ENCODE data around the gene ARHGAP25.
A peak's percentile ranks its signal among the peaks of the same experiment; 100 is the strongest.

Gene ARHGAP25

DNA sequence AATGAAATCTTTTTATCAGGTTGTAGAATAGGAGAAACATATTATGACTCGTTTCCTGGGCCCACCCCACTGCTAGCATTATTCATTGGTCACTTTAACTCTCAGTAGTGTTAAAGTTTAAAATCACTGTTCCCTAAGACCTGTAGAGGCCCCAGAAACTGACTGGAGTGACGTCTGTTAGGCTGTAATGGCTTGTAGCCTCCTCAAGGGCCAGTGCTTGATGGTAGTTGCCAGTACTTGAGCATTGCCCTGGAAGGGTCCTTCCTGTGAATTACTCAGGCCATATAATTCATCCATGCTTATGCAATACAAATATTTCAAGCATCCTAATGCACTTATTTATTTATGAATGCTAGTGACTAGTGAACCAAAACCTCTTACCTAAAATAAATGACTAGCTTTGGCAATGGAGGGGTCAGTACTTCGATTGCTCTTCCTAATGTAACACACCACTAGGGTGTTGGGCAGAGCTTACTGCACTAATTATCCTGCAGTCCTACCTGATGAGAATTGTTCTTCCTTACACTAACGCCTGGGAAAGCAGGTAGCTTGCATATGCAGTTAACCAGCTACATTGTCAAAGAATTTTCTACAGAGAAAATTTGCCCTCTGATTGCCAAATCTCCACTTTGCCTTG is 31.2 kb downstream of the ARHGAP25 start:
- H4K8ac ChIP-seq (ENCODE audit: low read depth, low read length): no peak overlapping the region
- H2BK120ac ChIP-seq (ENCODE audit: low read depth, low read length): no peak overlapping the region
- H2BK5ac ChIP-seq (ENCODE audit: low read length): no peak overlapping the region
- H3K36me3 ChIP-seq (ENCODE audit: control insufficient read depth, insufficient read depth, low read length): no peaks in the 10 kb centered on the region
- no peak overlapping the region for H3K23ac ChIP-seq (ENCODE audit: low read length)
- peaks cover 8% of the 10 kb centered on the region for H3K4me1 ChIP-seq (ENCODE audit: control insufficient read depth, low read depth, low read length)
- H2BK15ac ChIP-seq (replicated peaks; ENCODE audit: low read depth): no peak overlapping the region
- H3K4me3 ChIP-seq (ENCODE audit: low read length): no peak overlapping the region
- no peak overlapping the region for H3K9ac ChIP-seq (ENCODE audit: low read length)
- H3K4ac ChIP-seq (ENCODE audit: low read depth, low read length): no peak overlapping the region
- no peak overlapping the region for H2AK5ac ChIP-seq (ENCODE audit: low read length)
- no peaks in the 10 kb centered on the region for H3K27me3 ChIP-seq (ENCODE audit: insufficient read depth, low read length, poor library complexity)
- no peaks in the 10 kb centered on the region for H3K79me1 ChIP-seq (ENCODE audit: low read length)
- peak; percentile 47 for DNase-seq
- WGBS (ENCODE audit: extremely low coverage, insufficient coverage, low lambda C conversion rate): no CpG with 5 or more reads among the region's 4 CpGs
- no peak overlapping the region for H3K56ac ChIP-seq (ENCODE audit: low read length)
- no peak overlapping the region for H3K4me2 ChIP-seq (ENCODE audit: low read length)
- H3K18ac ChIP-seq (ENCODE audit: low read length): no peak overlapping the region
- H4K5ac ChIP-seq (ENCODE audit: low read length): no peak overlapping the region
- H3K27ac ChIP-seq (ENCODE audit: low read depth, low read length): no peak overlapping the region
- H3K79me2 ChIP-seq (ENCODE audit: control insufficient read depth, insufficient read depth, low read length): no peaks in the 10 kb centered on the region

DNA sequence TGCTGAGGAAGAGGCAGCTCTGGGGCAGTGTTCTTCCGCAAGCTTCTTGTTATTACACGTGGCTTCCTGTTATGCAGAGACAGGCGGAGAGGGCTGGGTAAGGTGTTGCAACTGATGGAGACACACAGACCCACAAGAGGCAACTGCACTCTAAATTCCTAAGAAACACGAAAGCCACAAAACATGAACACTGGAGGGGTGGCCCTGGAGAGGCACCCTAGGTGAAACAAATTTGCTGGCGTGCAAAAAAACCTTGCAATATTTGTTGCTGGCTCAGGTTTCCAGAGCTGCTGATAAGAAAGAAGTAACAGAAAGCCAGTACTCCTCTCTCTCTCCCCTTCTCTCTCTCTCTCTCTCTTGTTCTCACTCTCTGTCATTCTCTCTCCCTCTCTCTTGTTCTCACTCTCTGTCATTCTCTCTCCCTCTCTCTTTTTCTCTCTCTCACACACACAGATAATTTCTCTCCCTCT is 31.8 kb downstream of the ARHGAP25 start:
- H3K27me3 ChIP-seq (ENCODE audit: insufficient read depth, low read length, poor library complexity): no peaks in the 10 kb centered on the region
- no peak overlapping the region for H2BK15ac ChIP-seq (replicated peaks; ENCODE audit: low read depth)
- no peak overlapping the region for H3K56ac ChIP-seq (ENCODE audit: low read length)
- H2AK5ac ChIP-seq (ENCODE audit: low read length): no peak overlapping the region
- no peak overlapping the region for H2BK120ac ChIP-seq (ENCODE audit: low read depth, low read length)
- no peak overlapping the region for H3K9ac ChIP-seq (ENCODE audit: low read length)
- no peak overlapping the region for H3K4ac ChIP-seq (ENCODE audit: low read depth, low read length)
- peaks cover 8% of the 10 kb centered on the region for H3K4me1 ChIP-seq (ENCODE audit: control insufficient read depth, low read depth, low read length)
- H2BK5ac ChIP-seq (ENCODE audit: low read length): no peak overlapping the region
- WGBS (ENCODE audit: extremely low coverage, insufficient coverage, low lambda C conversion rate): no CpG with 5 or more reads among the region's 5 CpGs
- no peak overlapping the region for H3K18ac ChIP-seq (ENCODE audit: low read length)
- H3K36me3 ChIP-seq (ENCODE audit: control insufficient read depth, insufficient read depth, low read length): no peaks in the 10 kb centered on the region
- no peaks in the 10 kb centered on the region for H3K79me2 ChIP-seq (ENCODE audit: control insufficient read depth, insufficient read depth, low read length)
- no peak overlapping the region for H4K8ac ChIP-seq (ENCODE audit: low read depth, low read length)
- DNase-seq: peak; percentile 34
- no peak overlapping the region for H3K23ac ChIP-seq (ENCODE audit: low read length)
- H3K27ac ChIP-seq (ENCODE audit: low read depth, low read length): no peak overlapping the region
- H3K4me3 ChIP-seq (ENCODE audit: low read length): no peak overlapping the region
- H3K4me2 ChIP-seq (ENCODE audit: low read length): no peak overlapping the region
- no peaks in the 10 kb centered on the region for H3K79me1 ChIP-seq (ENCODE audit: low read length)
- no peak overlapping the region for H4K5ac ChIP-seq (ENCODE audit: low read length)

DNA sequence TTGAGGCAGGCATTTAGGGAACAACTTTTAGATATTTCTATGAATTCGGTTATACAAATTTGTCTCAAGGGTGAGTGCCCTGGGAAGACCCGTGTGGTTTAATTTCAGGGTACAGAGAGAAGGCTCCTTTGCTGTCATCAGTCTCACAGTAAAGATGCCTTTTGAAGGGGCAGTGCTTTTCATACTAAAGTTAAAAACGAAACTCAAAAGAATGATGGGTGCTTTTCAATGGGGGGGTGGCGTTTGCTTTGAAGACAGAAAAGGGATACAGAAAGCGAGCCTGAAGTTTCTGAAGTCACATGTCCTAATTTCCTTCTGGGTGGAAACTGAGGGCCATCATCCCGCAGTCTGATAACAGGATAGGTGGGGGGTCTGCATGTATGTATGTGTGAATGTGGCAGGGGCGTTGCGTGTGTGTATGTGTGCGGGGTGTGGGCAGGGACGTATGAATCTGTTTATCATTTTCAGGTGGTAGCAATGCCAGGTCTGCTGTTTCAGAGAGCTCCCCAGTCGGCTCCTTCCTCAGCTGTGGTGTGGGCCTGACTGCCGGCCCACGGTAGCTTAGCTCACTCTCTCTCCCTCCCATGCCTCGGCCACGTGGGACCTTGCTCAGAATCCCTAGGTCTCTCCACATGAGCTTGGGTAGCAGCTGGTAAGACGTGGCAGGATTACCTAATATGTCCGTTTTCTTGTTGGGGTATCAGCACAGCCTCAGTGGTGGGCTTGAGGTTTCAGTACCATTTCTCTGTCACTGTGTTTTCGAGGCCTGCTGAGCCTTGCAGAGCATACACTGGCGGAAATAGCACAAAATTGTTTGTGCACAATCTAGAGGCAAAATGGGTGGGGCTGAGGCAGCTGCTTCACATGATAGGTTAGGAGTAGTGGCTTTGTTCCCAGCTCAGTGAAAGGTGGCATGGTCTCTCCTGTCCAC is 32.7 kb downstream of the ARHGAP25 start:
- no peak overlapping the region for H3K4me2 ChIP-seq (ENCODE audit: low read length)
- no peak overlapping the region for H3K23ac ChIP-seq (ENCODE audit: low read length)
- no peak overlapping the region for H2BK15ac ChIP-seq (replicated peaks; ENCODE audit: low read depth)
- H3K18ac ChIP-seq (ENCODE audit: low read length): no peak overlapping the region
- H3K9ac ChIP-seq (ENCODE audit: low read length): no peak overlapping the region
- no peaks in the 10 kb centered on the region for H3K79me1 ChIP-seq (ENCODE audit: low read length)
- no peak for DNase-seq
- no peaks in the 10 kb centered on the region for H3K27me3 ChIP-seq (ENCODE audit: insufficient read depth, low read length, poor library complexity)
- no peak overlapping the region for H2BK5ac ChIP-seq (ENCODE audit: low read length)
- no peak overlapping the region for H2BK120ac ChIP-seq (ENCODE audit: low read depth, low read length)
- no peak overlapping the region for H3K4me3 ChIP-seq (ENCODE audit: low read length)
- H4K5ac ChIP-seq (ENCODE audit: low read length): no peak overlapping the region
- no peak overlapping the region for H2AK5ac ChIP-seq (ENCODE audit: low read length)
- peaks cover 8% of the 10 kb centered on the region for H3K4me1 ChIP-seq (ENCODE audit: control insufficient read depth, low read depth, low read length)
- no peak overlapping the region for H3K4ac ChIP-seq (ENCODE audit: low read depth, low read length)
- no peak overlapping the region for H3K56ac ChIP-seq (ENCODE audit: low read length)
- no peaks in the 10 kb centered on the region for H3K36me3 ChIP-seq (ENCODE audit: control insufficient read depth, insufficient read depth, low read length)
- WGBS (ENCODE audit: extremely low coverage, insufficient coverage, low lambda C conversion rate): no CpG with 5 or more reads among the region's 19 CpGs
- no peaks in the 10 kb centered on the region for H3K79me2 ChIP-seq (ENCODE audit: control insufficient read depth, insufficient read depth, low read length)
- H3K27ac ChIP-seq (ENCODE audit: low read depth, low read length): no peak overlapping the region
- no peak overlapping the region for H4K8ac ChIP-seq (ENCODE audit: low read depth, low read length)

DNA sequence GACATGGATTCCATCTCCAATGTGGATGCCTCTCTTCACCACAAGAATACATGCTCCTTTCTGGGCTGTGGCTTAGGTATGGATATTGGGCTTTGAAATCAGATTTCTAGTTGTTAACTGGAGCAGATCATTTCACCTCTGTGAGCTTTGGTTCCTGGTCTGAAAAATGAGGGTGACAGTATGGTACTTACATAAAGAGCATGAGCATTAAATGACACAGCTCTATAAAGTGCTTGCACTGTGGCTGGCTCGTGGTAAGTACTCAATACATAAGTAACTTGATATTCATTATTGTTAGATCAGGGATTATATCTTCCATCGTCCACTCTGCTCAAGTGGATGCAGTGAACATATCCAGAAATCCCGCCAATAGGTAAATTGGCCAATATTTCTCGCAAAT is 33.4 kb downstream of the ARHGAP25 start:
- Histone ChIP-seq H3K4me3 (ENCODE audit: low read length) (no peak overlapping the region), H3K79me2 (ENCODE audit: control insufficient read depth, insufficient read depth, low read length) (no peaks in the 10 kb centered on the region), H3K23ac (ENCODE audit: low read length) (no peak overlapping the region), H3K18ac (ENCODE audit: low read length) (no peak overlapping the region), H3K56ac (ENCODE audit: low read length) (no peak overlapping the region), H3K27me3 (ENCODE audit: insufficient read depth, low read length, poor library complexity) (no peaks in the 10 kb centered on the region), H3K4me1 (ENCODE audit: control insufficient read depth, low read depth, low read length) (peaks cover 8% of the 10 kb centered on the region), H4K8ac (ENCODE audit: low read depth, low read length) (no peak overlapping the region), H3K36me3 (ENCODE audit: control insufficient read depth, insufficient read depth, low read length) (no peaks in the 10 kb centered on the region), H2BK120ac (ENCODE audit: low read depth, low read length) (no peak overlapping the region), H3K4ac (ENCODE audit: low read depth, low read length) (no peak overlapping the region), H3K27ac (ENCODE audit: low read depth, low read length) (no peak overlapping the region), H4K5ac (ENCODE audit: low read length) (no peak overlapping the region), H2BK5ac (ENCODE audit: low read length) (no peak overlapping the region), H2BK15ac (replicated peaks; ENCODE audit: low read depth) (no peak overlapping the region), H3K9ac (ENCODE audit: low read length) (no peak overlapping the region), H2AK5ac (ENCODE audit: low read length) (no peak overlapping the region), H3K4me2 (ENCODE audit: low read length) (no peak overlapping the region), H3K79me1 (ENCODE audit: low read length) (no peaks in the 10 kb centered on the region)
- no CpG with 5 or more reads among the region's 4 CpGs for WGBS (ENCODE audit: extremely low coverage, insufficient coverage, low lambda C conversion rate)
- DNase-seq: no peak

DNA sequence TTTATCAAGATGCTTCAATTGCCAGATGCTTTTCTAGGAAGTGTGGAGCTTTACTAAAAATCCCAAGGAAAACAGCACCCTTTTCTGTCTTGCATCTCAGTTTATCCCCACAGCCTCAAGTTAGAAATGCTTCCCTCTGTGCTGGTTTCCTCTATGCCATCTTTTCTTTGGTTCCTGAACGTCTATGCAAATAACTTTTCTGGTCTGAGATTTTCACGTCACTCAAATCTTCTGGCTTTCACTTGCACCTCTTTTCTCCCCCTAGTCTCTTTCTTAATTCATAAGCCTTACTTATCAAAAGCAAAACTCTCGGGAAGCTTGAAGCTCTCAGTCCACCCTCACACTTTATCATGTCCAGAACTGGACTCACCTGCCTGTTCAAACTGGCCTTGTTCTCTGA is 33.9 kb downstream of the ARHGAP25 start:
- Histone ChIP-seq H3K79me2 (ENCODE audit: control insufficient read depth, insufficient read depth, low read length) (no peaks in the 10 kb centered on the region), H3K4ac (ENCODE audit: low read depth, low read length) (no peak overlapping the region), H3K4me3 (ENCODE audit: low read length) (no peak overlapping the region), H2AK5ac (ENCODE audit: low read length) (no peak overlapping the region), H3K27me3 (ENCODE audit: insufficient read depth, low read length, poor library complexity) (no peaks in the 10 kb centered on the region), H3K18ac (ENCODE audit: low read length) (no peak overlapping the region), H3K79me1 (ENCODE audit: low read length) (no peaks in the 10 kb centered on the region), H2BK120ac (ENCODE audit: low read depth, low read length) (no peak overlapping the region), H4K5ac (ENCODE audit: low read length) (no peak overlapping the region), H4K8ac (ENCODE audit: low read depth, low read length) (no peak overlapping the region), H3K27ac (ENCODE audit: low read depth, low read length) (no peak overlapping the region), H3K23ac (ENCODE audit: low read length) (no peak overlapping the region), H3K4me1 (ENCODE audit: control insufficient read depth, low read depth, low read length) (peaks cover 8% of the 10 kb centered on the region), H2BK15ac (replicated peaks; ENCODE audit: low read depth) (no peak overlapping the region), H2BK5ac (ENCODE audit: low read length) (no peak overlapping the region), H3K9ac (ENCODE audit: low read length) (no peak overlapping the region), H3K4me2 (ENCODE audit: low read length) (no peak overlapping the region), H3K36me3 (ENCODE audit: control insufficient read depth, insufficient read depth, low read length) (no peaks in the 10 kb centered on the region), H3K56ac (ENCODE audit: low read length) (no peak overlapping the region)
- no peak for DNase-seq
- no CpG with 5 or more reads among the region's 3 CpGs for WGBS (ENCODE audit: extremely low coverage, insufficient coverage, low lambda C conversion rate)
